Skeletal muscle tissue (tissue), 4 donors: ENCODE results near the gene HSPA14. TPM values are rescaled to one million over a fixed set of nuclear protein-coding genes. Genes with fewer than 3 reads are reported as not detected.
A peak's percentile ranks its signal among the peaks of the same experiment; 100 is the strongest.

Source experiments
- H3K27ac ChIP-seq: one replicate; pipeline ENCODE4 v1.7.0; 2013; ENCODE audit warnings: mild to moderate bottlenecking, low read depth, low read length, inconsistent platforms
- H3K27me3 ChIP-seq, 3 donors: one replicate each; pipeline ENCODE4 v1.7.0; 2013; ENCODE audit warnings: low read length in 3 of 3; ENCODE audit not compliant: control insufficient read depth in 3 of 3, insufficient read depth in 3 of 3
- H3K36me3 ChIP-seq, 3 donors: one replicate each; pipeline ENCODE4 v1.7.0; 2013; ENCODE audit warnings: low read length in 3 of 3; ENCODE audit not compliant: control insufficient read depth in 3 of 3, insufficient read depth in 3 of 3
- H3K4me1 ChIP-seq, 3 donors: one replicate each; pipeline ENCODE4 v1.7.0; 2013; ENCODE audit warnings: low read length in 3 of 3, mild to moderate bottlenecking in 3 of 3; ENCODE audit not compliant: control insufficient read depth in 3 of 3, insufficient read depth in 3 of 3
- H3K4me3 ChIP-seq, 3 donors: one replicate each; pipeline ENCODE4 v1.7.0; 2013; ENCODE audit warnings: low read length in 3 of 3
- H3K9ac ChIP-seq, 3 donors: one replicate each; pipeline ENCODE4 v1.7.0; 2013; ENCODE audit warnings: low read length in 3 of 3, mild to moderate bottlenecking in 3 of 3, moderate library complexity in 2 of 3, low read depth in 1 of 3
- H3K9me3 ChIP-seq, 3 donors: one replicate each; pipeline ENCODE4 v1.7.0; 2013; ENCODE audit warnings: low read length in 3 of 3; ENCODE audit not compliant: control insufficient read depth in 3 of 3
- total RNA-seq: library from RNA; depleted of rRNA; stranded (reverse); fragments of >200 nt; gene quantifications from one replicate; pipeline ENCODE4 v1.2.3, GENCODE V29; 2014
- donor health status: Osteomylitis.

HSPA14 gene
- total RNA-seq, 1 donor from 2014 or later = 11.0 TPM

- Histone ChIP-seq H3K9ac (peak overlapping the region; percentile 85 to 94 (median 86)), H3K27ac (peak overlapping the region; percentile 95), H3K4me3 (peak overlapping the region; percentile 91 to 96 (median 94)), H3K27me3 (no peaks in the 10 kb centered on the region), H3K9me3 (no peaks in the 10 kb centered on the region), H3K36me3 (no peaks in the 10 kb centered on the region), H3K4me1 (peaks cover 21 to 35% (median 29%) of the 10 kb centered on the region in 3 donors)
These were observed 41.2 kb downstream of the HSPA14 start for GRCh38 chr10:14879124-14879927.

DNA sequence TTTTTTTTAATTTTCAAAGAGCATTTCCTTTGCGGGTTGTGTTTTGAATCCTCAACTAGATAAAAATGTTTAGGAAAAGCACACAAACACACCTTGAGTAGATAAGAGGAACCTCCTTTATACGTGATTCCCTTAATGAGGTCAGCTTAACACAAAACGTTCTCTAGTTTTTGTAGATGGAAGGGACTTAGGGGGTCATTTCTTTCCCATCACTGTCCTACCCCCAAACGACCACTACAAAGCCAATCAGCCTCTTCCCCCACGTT, 41.8 kb downstream of the HSPA14 start:
- Histone ChIP-seq H3K27ac (no peak overlapping the region), H3K9me3 (no peaks in the 10 kb centered on the region), H3K4me3 (peak overlapping the region; percentile 52 to 94 (median 91)), H3K27me3 (no peaks in the 10 kb centered on the region), H3K36me3 (no peaks in the 10 kb centered on the region), H3K9ac (peak overlapping the region in 2 of 3 donors; percentile 85 to 94), H3K4me1 (peaks cover 21 to 35% (median 29%) of the 10 kb centered on the region in 3 donors)

GRCh38 chr10:14880229-14880628, 42.1 kb downstream of the HSPA14 start:
- Histone ChIP-seq H3K9me3 (no peaks in the 10 kb centered on the region), H3K4me3 (peak overlapping the region in 2 of 3 donors; percentile 91 to 94), H3K36me3 (no peaks in the 10 kb centered on the region), H3K4me1 (peaks cover 21 to 35% (median 29%) of the 10 kb centered on the region in 3 donors), H3K9ac (peak overlapping the region in 1 of 3 donors; percentile 85), H3K27me3 (no peaks in the 10 kb centered on the region), H3K27ac (no peak overlapping the region)

DNA sequence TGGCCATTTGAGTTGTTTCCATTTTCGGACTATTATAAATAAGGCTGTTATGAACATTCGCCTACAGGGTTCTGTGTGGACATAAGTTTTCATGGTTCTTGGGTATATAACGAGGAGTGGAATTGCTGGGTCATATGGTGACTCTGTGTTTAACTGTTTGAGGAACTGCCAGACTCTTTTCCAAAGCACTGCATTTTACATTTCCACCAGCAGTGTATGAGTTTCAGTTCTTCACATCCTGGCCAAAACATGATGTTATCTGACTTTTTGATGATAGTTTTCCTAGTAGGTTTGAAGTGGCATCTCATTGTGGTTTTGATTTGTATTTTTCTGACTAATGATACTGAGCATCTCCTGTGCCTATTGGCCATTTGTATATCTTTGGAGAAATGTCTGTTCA, 46.0 kb downstream of the HSPA14 start:
- H3K27ac ChIP-seq = no peak overlapping the region
- peaks cover 9 to 12% (median 11%) of the 10 kb centered on the region in 3 donors for H3K4me1 ChIP-seq
- H3K27me3 ChIP-seq = no peaks in the 10 kb centered on the region
- H3K36me3 ChIP-seq = peaks cover 0 to 4% (median 0%) of the 10 kb centered on the region in 3 donors
- no peak overlapping the region for H3K4me3 ChIP-seq
- H3K9me3 ChIP-seq = no peaks in the 10 kb centered on the region
- H3K9ac ChIP-seq = no peak overlapping the region

GRCh38 chr10:14889318-14889717, 51.2 kb downstream of the HSPA14 start:
- H3K9me3 ChIP-seq = no peaks in the 10 kb centered on the region
- no peak overlapping the region for H3K9ac ChIP-seq
- H3K36me3 ChIP-seq = peaks cover 0 to 4% (median 0%) of the 10 kb centered on the region in 3 donors
- H3K27ac ChIP-seq = no peak overlapping the region
- H3K27me3 ChIP-seq = no peaks in the 10 kb centered on the region
- H3K4me1 ChIP-seq = no peaks in the 10 kb centered on the region
- no peak overlapping the region for H3K4me3 ChIP-seq

DNA sequence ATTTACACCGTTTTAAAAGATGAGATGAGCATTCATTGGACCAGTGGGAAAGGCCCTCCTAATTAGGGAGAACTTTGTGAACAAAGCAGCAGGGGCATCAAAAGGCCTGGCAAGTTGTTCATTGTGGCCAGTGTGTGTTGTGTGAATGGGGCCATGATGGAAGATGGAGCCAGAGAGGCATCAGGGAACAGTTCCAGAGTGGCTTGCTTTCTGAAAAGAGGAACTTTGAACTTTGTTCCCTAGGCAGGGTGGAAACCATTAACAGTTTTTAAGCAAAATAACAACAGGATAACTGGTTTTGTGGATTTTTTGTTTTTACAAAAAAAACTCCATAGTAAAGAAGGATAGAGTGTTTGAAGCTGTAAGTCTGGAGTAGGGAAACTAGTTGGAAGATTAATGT, 53.0 kb downstream of the HSPA14 start:
- Histone ChIP-seq H3K36me3 (peaks cover 0 to 2% (median 0%) of the 10 kb centered on the region in 3 donors), H3K9ac (no peak overlapping the region), H3K4me1 (no peaks in the 10 kb centered on the region), H3K27me3 (no peaks in the 10 kb centered on the region), H3K27ac (no peak overlapping the region), H3K4me3 (no peak overlapping the region), H3K9me3 (no peaks in the 10 kb centered on the region)

DNA sequence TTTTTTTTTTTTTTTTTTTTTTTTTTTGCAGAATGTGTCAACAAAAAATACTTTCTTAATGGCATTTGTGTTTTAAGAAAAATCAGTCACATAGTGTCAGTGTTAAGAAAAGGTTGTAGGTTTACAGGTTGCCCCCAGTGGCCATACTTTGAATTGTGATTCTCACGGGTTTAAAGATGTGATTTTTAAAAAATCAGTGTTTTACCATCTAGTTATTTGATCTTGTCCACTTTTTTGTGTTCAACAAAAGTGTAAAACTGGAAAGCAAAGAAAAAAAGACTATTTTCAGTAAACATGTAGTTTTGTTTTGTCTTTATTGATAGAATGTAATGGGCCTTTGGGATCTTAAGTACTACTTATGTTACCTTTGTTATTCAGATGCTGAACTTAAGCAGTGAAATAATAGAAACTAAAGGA, 66.2 kb downstream of the HSPA14 start:
- Histone ChIP-seq H3K36me3 (peaks cover 5 to 33% (median 21%) of the 10 kb centered on the region in 3 donors), H3K27me3 (no peaks in the 10 kb centered on the region), H3K27ac (no peak overlapping the region), H3K4me1 (no peaks in the 10 kb centered on the region), H3K9ac (no peak overlapping the region), H3K4me3 (no peak overlapping the region), H3K9me3 (no peaks in the 10 kb centered on the region)

DNA sequence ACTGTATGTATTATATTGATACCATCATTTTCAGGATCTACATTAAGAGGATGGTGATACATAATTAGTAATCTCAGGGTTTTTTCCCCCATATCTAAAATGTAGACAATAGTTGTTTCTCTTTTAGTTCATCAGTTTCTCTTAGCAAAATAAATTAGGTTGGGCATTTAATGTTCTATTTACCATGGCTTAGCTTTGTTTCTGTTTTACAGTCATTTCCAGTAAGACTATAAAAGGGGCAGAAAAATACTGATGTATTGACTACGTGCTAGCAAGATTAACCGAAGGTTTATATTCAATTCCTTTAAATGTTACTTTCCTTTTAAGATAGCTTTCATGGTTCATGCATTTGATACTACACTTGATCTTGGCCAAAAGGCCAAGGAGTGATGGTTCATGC, 66.8 kb downstream of the HSPA14 start:
- Histone ChIP-seq H3K27ac (no peak overlapping the region), H3K36me3 (peaks cover 5 to 38% (median 21%) of the 10 kb centered on the region in 3 donors), H3K4me1 (no peaks in the 10 kb centered on the region), H3K9ac (no peak overlapping the region), H3K4me3 (no peak overlapping the region), H3K27me3 (no peaks in the 10 kb centered on the region), H3K9me3 (no peaks in the 10 kb centered on the region)

DNA sequence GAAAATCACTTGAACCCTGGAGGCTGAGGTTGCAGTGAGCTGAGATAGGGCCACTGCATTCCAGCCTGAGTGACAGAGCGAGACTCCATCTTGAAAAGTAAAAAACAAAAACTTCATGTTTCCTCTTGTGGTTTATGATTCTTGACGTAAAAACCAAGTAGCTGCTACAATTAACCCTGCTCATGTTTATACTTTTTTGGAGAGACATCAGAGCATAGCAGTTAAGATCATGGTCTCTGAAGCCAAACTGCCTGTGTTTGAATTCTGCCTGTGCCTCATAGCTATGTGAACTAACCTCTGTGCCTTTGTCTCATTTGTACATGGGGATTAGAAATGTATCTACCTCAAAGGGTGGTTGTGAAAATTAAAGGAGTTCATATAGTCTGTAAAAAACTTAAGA, 67.8 kb downstream of the HSPA14 start:
- H3K36me3 ChIP-seq = peaks cover 5 to 43% (median 27%) of the 10 kb centered on the region in 3 donors
- no peaks in the 10 kb centered on the region for H3K27me3 ChIP-seq
- no peak overlapping the region for H3K9ac ChIP-seq
- no peak overlapping the region for H3K4me3 ChIP-seq
- H3K9me3 ChIP-seq = no peaks in the 10 kb centered on the region
- H3K27ac ChIP-seq = no peak overlapping the region
- no peaks in the 10 kb centered on the region for H3K4me1 ChIP-seq

DNA sequence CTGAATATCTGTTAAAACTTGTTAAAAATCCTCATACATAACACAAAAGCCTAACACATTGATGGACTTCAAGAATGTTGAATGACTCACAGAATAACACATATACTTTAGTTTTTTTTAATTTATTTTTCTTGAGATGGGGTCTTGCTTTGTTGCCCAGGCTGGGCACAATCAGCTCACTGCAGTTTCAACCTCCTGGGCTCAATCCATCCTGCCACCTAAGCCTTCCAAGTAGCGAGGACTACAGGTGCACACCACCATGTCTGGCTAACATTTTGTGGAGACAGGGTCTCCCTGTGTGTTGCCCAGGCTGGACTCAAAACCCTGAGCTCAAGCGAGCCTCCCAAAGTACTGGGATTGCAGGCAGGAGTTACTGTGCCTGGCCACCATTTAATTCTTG, 68.7 kb downstream of the HSPA14 start:
- Histone ChIP-seq H3K27me3 (no peaks in the 10 kb centered on the region), H3K4me3 (no peak overlapping the region), H3K4me1 (no peaks in the 10 kb centered on the region), H3K9ac (no peak overlapping the region), H3K36me3 (peaks cover 5 to 41% (median 30%) of the 10 kb centered on the region in 3 donors), H3K27ac (no peak overlapping the region), H3K9me3 (no peaks in the 10 kb centered on the region)
